GM21447 (cell line): ENCODE results near the gene PSMD5.
A peak's percentile ranks its signal among the peaks of the same experiment; 100 is the strongest.

ENCODE experiments used
- ATAC-seq: cut with Tn5 transposase; IDR thresholded peaks from one replicate; pipeline ENCODE4 v1.9.1; 2021; ENCODE audit not compliant: unreplicated experiment

PSMD5 gene

DNA sequence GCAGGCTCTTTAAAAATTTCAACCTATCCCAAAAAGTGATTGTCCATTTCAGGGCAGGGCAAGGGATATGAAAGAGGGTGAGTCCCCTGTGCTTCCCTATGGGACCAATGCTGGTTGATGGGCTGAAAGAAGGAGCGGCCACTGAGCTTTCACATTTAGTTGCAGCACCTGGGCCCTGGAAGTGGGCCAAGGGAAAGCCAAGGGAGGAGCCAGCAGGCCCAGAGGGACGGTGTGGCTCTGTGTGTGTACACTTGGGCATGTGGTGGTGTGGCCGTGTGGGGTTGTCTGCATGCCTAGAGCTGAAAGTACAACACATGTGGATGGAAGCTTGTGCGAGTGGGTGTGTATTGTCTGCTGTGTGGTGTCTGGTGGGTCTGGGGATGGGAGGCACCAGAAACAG lies 14.0 kb upstream of the PSMD5 start:
- ATAC-seq, result no peak

DNA sequence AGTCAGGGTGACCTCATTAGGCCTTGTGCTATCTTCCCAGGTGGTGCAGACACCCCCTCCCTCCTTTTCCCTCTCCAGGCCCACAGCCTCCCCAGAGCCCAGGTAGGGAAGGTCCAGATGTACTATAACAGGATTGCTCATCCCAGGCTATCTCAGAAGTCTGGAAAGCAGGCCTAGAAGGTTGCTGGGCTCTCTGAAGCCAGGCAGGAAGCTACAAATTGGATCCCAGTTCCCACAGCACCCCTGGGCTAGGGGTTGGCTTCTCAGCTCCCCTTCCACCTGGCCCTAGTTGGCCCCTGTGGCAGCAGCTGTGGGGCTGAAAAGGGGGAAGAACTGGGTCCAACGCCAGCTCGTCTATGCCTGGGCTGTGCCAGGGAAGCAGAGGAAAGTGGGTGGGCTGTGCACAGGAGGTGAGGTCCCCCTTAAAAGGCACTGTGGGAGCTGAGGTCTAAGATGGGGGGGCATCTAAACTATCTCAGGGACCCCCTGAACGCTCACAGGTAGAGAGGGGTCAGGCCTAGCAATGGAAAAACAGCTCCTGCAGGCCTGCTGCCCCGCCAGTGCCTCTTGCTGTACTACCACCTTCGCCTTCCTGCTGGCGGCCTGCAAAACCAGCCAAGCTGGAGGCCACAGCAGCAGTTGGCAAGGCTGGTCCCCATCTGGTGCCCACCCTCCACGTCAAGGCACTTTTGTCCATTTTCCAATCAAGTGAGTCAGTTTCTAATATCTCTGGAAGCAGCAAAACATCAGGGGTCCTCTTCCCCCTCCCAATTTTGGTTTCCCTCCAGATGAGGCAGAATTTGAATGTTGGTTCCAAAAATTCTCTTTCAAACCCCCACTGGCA lies 13.3 kb upstream of the PSMD5 start:
- ATAC-seq, result no peak

DNA sequence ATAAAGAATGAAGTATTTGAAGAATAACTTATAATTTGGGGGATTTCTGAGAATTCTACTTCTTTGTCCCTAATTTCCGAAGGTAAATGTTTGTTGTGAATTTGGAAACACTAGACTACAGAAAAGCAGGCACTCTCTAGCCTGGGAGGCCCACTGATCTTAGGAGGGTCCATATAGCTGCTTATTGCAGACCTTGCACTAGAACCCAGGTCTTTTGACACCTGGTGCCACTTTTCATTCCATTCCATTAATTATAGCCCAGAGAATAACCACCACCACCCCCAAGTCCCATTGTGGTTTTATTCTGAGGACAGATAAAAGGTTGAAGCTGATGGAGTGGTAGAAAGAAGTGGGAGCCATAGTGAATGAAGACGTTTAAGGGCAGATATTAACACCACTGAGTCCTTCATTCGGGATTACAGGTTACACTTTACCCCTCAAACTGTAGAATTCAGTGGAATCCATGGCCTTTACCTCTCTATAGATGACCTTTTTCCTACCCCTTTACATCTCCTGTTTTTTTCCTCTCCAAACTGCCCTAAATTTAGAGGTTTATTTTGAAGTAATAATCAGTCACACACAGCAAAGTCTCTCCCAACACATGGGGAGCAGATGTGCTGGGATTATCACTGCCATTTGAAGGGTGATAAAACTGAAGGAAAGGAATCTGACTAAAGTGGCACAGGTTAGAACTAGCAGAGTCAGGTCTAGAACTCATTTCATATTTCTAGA lies 12.0 kb upstream of the PSMD5 start:
- ATAC-seq, result no peak

DNA sequence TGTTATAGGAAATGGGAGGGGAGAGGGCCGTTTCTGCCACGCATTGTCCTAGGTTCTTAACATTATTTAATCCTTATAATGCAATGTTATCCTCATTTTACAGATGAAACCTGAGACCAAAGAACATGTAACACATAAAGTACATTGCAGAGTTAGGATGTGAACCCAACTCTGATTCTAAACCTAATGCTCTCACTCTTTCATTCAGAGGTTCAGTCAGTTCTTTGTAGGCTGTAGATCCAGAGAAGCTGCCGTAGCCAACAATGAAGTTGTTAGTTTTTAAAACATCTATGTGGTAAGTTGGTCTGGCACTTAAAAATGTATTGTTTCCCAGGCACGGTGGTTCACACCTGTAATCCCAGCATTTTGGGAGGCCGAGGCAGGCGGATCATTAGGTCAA lies 10.5 kb upstream of the PSMD5 start:
- ATAC-seq, result no peak

DNA sequence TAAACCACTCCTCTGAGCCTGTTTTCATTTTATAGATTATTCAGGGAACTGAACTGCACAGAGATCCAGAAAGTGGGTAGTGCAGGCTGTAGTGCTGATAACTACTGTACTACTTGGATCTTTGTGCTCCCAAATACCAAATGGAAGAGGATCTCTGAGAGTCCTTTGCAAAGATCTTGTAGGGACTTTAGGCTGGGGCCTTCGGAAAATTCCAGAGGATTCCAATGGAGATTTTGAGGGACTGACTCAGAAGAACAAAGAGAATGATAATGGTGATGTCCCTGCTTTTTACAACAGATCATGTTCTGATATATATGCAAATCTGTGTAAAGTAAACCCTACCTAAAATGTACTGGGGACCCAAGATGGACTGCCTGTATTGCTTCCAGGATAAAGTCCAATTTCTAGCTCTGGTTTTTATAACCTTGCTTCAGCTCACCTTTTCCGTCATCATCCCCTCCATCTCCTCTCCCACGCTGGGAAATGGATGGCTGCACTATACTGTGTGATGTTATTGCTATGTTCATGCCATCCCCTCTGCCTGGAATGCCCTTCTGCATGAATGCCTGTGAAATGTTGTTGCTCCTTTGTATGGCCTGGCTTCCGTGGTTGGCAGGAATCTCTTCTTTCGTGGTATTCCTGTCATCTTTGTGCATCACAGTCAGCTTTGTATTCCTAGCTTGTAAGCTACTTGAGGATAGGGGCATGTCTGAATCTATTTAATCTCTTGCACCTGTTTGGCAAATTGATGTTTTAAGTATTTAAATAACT lies 9.7 kb upstream of the PSMD5 start:
- ATAC-seq, result no peak

DNA sequence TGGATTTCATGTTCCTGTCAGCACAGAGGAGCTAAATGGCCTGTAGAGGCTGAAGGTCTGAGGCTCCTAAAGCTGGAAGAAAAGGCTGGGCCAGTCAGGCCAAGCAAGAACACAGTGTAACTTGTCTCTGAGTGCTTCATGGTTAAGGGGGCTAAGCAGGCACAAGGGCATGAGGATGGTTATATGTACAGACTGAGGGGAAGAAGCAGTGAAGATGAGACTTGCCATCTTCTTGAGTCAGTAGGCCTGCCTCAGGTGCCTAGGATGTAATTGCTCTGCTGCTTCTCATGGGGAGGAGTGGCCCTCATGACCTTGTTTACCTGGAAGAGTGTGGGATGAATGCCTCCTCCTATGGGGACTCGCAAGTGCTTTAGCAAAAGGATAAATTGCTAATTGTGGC lies 8.7 kb upstream of the PSMD5 start:
- no peak for ATAC-seq

DNA sequence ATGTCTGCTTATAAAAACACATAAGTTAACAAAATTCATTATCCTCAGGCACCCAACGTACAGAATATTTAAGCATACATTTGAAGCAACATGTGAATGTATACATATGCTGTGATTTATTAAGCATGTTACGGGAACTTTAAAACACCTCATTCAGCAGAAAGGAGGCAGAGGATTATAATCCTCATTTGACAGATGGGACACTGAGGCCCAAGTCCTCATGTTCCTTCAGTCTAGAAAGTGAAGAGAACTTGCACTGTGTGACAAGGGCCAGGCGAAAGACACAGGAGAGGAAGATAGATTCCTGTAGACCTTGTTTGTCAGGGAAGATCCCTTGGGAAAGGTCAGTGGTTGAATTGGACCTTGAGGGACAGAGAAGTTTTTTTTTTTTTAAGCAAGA lies 7.6 kb upstream of the PSMD5 start:
- no peak for ATAC-seq

DNA sequence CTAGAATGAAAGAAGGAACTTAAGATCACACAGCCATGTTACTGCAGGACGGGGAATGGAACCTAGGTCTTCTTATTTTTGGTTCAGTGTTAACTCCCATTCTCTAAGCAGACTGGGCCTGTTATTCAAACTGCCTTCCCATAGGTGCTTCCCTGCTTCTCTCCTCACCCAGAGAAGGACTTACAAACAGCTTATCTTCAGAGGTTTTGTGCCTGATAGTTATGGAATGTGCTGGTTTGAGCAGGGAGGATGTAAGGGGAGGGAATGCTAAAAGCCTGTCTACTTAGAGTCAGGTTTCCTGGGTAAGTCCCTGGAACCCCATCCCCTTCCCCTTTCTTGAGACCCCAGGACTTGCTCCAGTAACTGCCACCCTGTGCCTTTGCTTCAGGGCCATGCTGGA lies 4.2 kb upstream of the PSMD5 start:
- ATAC-seq, result no peak

DNA sequence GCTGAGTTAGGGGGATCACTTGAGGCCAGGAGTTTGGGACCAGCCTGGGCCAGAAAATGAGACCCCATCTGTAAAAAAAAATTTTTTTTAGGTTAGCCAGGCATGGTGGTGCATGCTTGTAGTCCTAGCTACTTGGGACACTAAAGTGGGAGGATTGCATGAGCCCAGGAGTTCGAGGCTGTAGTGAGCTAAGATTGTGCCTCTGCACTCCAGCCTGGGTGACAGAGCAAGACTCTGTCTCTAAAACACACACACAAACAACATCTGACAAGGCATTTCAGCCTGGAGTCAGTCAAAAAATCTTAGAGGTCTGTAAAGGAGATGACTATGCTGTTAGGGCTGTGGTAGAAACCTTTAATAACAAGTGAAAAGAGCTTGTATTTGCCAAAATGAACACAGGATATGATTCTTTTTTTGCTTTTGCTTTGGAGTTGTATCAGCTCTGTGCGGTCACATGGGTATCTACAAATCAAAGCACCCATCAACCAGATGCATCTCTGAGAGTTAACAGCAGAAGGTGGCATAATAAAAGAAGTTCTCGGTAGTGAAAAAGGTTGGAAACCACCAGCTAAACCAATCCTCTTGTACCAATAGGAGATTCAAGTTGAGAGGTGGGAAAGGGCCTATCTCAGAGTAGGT lies 3.6 kb upstream of the PSMD5 start:
- ATAC-seq, result no peak

DNA sequence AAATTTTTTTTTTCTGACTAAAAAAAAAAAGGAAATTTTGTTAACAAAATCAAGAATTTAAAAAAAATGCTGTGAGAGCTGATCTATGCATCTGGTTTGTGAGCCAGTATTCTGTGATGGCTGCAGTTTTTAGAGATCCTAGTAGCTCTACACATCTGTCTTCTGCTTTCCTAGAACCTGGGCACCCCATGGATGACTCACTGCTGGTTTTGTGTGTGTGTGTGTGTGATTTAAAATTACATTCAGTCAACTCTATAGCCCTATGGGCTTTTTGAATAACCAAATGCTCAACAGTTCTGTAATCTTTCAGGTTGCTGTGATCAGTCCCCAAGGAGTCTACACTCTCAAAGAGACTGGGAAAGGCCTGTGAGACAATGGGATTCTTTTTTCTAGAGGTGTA lies 2.5 kb upstream of the PSMD5 start:
- ATAC-seq, result no peak

DNA sequence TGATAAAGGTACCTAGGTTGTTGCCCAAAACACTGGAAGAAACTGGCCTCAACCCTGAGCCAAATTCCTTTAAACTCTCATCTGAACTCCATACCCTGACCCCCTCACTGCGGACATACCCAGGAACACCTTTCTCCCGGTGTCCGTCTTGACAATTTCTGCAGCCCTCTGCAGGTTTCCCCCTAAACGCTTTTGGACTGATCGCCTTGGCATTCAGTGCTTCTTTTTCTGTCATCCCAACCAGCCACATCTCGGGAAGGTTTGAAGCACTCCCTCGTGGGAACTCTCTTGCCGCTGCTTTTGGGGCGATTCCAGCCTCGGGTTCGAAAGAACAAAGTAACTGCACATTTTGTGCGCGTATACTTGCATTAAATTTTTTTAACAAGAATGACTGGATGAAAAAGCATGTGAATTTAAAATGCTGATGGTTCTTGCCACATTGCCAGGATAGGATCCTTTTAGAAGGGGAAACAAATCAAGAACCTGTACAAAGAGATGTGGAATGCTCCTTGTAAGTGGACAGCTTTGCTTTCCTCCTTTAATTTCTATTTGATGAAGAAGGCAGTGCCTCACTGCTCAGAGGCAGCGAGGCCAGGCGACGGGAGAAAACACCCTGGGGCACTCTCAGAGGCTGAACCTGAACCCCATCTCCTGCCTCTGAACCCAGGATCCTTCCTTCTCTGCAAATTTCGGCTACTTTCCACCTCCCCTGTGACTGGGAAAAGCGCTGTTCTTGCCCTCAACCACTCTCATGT lies 615 bp downstream of the PSMD5 start:
- peak; percentile 7 for ATAC-seq

DNA sequence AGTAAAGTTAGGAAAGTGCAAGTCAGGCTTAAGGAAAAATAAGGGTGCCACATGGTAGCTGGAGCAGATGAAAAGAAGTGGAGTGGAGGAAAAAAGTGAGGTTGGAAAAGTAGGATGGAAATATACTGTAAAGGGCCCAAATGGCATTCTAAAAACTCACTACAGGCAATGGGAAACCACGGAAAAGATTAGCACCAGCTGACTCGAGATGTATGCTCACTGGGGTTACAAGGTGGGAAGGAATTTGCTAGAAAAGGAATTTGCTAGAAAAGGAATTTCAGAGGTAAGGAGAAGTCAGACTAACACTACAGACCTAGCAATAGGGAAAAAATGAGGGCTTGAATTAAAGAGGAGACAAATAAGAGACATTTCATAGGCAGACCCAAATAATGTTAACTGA lies 3.6 kb downstream of the PSMD5 start:
- ATAC-seq, result no peak

DNA sequence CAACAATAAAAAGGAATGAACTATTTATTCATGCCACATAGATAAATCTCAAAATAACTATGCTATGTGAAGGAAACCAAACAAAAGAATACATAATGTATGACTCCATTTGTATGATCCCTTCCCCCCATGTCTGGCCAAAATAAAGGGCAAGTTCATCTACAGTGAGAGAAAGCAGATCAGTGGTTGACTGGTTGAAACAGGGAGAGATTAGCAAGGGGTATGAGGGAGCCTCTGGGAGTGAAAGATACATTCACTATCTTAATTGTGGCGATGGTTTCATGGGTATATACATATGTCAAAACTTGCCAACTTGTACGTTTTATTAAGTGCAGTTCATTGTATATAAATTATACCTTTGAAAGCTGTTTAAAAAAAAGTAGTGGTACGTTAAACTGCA lies 4.8 kb downstream of the PSMD5 start:
- no peak for ATAC-seq

DNA sequence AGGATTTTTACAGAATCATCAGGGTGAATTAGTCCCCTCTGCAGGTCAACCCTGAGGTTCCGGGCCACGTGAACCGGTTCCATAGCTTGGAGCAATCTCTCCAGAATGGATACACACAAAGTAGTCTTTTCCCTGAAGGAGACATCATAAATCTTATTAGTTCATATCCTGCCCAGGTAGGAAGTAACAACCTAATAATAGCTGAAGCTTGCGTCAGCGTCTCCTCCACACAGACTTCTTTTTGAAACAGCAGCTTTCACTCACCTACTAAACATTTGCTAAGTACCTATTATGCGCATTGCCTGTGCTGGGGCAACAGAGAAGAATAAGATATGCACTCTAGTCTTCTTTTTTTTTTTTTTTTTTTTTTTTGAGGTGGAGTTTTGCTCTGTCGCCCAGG lies 9.4 kb downstream of the PSMD5 start:
- no peak for ATAC-seq

DNA sequence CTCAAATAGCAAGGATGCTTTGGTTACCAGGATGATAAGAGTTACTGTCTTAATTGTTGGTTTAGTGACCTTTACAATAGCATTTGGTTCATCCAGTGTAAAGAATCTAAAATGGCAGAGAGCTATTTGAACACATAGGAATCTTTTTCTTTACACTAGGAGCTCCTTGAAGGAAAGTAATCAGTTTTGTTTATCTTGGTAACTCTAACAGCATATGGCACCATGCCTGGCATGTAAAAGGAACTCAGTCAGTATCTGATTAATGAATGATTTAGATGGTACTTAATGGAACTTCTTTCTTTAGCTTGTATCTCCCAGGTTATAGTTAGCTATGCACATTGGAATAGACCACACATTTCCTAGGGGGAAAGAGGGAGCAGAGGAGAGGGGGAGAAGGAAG lies 9.9 kb downstream of the PSMD5 start:
- ATAC-seq, result no peak

DNA sequence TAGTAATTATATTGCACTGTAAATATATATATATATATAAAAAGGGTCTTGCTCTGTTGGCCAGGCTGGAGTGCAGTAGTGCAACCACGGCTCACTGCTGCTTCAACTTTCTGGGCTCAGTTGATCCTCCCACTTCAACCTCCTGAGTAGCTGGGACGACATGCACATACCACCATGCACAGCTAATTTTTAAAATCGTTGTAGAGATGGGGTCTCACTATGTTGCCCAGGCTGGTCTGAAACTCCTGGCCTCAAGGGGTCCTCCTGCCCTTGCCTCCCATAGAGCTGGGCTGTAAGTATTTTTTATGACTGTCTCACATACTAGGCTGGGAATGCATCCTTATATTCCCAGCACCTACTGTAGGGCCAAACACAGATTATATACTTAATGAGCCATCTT lies 11.9 kb downstream of the PSMD5 start:
- ATAC-seq, result no peak

DNA sequence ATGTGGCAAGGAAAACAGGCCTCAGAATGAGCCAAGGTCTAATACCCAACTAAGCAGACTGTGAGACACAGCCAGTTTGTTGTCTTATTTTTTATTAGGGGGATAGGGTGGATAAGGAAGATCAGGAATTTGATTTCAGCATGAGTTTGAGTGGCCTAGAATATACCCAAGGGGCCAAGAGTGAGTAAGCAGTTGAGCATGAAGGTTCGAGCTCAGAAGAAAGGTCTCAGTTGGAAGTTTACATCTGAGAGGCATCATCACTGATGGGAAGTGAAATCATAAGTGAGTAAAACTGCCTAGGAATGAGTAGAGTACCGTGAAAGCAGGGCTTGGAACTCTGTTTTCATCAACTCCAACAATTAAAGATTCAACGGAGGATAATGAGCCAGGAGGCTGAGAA lies 12.6 kb downstream of the PSMD5 start:
- ATAC-seq, result no peak

DNA sequence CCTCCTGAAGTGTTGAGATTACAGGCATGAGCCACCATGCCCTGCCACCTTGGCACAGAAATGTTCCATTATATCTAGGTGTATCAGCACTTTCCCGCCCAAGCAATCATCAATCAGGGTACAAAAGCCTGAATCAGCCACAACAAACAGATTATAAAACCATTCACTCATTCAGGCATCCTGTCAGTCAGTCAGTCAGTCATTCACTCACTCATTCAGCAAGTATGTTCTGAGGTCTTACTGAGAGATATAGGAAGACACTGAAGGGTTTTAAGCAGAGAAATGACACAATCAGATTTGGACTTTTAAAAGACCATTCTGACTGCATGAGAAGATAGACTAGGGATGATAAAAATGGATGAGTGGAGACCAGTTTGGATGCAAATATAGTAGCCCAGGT lies 13.1 kb downstream of the PSMD5 start:
- ATAC-seq, result no peak

DNA sequence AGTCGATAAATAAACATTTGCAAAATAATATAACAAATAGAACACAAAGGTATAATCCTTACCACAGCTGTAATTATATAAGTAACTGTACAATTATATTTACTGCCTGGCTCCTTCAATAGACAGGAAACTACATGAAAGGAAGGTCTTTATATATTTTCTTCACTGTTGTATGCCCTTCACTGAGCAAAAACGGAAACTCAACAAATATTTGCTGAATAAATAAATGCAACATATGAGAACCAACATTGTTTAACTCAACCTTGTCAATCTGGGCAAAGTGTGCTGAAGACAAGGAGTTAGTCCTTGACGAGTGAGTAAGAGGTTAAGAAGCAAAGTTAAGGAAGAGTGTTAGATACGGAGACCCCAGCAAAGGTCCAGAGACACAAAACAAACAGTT lies 22.6 kb downstream of the PSMD5 start:
- no peak for ATAC-seq

DNA sequence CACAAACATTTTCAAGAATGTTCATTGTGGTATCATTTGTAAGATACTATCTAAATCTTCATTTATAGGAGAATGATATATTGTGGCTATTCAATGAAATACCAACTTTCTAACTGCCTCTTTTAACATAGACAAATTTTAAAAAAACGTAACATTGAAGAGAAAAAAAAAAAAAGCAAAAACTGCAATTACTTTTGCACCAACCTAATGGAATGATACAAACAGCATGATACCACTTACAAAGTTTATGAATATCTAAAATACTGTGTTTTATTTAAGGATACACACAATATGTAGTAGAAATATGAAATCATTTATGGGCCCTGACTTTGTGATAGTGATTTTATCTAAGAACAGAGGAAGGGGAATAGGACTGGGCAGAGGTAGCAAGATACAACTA lies 24.1 kb downstream of the PSMD5 start:
- no peak for ATAC-seq

DNA sequence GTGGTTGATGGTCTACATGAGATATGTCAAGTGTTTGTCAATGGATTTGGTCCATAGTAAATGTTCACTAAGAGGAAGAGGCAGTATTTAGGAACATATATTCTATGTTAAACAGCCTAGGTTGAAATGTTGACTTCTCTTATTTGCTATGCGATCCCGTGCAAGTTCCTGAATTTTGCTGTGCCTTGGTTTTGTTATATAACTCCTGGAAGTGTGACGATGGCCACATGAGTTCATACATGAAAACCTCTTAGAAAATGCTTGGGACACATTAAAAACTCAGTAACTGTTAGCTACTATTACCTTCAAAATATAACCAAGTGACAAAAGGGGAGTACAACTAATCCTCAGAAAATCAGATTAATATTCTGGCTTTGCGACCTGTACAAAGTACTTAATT lies 27.6 kb downstream of the PSMD5 start:
- no peak for ATAC-seq
